C4-2B (cell line): ENCODE measurements around the gene PSRC1.

Experiments used
- ZFX ChIP-seq: fragments of 450-650 bp; IDR thresholded peaks from 2 replicates; pipeline ENCODE4 v1.6.1; 2017
- TF ChIP-seq, protein P1 (sequence below): fragments of 450-650 bp; conservative IDR thresholded peaks from 2 replicates; pipeline ENCODE4 v1.5.1; 2017; ENCODE audit warnings: mild to moderate bottlenecking

- TF ChIP-seq, protein P1, sequence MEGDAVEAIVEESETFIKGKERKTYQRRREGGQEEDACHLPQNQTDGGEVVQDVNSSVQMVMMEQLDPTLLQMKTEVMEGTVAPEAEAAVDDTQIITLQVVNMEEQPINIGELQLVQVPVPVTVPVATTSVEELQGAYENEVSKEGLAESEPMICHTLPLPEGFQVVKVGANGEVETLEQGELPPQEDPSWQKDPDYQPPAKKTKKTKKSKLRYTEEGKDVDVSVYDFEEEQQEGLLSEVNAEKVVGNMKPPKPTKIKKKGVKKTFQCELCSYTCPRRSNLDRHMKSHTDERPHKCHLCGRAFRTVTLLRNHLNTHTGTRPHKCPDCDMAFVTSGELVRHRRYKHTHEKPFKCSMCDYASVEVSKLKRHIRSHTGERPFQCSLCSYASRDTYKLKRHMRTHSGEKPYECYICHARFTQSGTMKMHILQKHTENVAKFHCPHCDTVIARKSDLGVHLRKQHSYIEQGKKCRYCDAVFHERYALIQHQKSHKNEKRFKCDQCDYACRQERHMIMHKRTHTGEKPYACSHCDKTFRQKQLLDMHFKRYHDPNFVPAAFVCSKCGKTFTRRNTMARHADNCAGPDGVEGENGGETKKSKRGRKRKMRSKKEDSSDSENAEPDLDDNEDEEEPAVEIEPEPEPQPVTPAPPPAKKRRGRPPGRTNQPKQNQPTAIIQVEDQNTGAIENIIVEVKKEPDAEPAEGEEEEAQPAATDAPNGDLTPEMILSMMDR = no peak
- no peak for TF ChIP-seq ZFX
These were observed 40.6 kb downstream of the PSRC1 start for GRCh38 chr1:109242387-109242786.
